WTC11 (cell line): ENCODE measurements around the gene NOG. TPM values are rescaled to one million over a fixed set of nuclear protein-coding genes. Genes with fewer than 3 reads are reported as not detected.

Experiments
- ATAC-seq: fragments of 200-7000 bp; cut with Tn5 transposase; 2 replicates; pipeline ENCODE4 v1.10.0; 2021; ENCODE audit warnings: mild to moderate bottlenecking, moderate library complexity
- CTCF ChIA-PET: fragments of 300-600 bp; sonication (Branson Sonifier 250); formaldehyde crosslinking; loops from one replicate; lab custom pipeline; 2021; ENCODE audit warnings: antibody characterized with exemption; lab: Charles Lee
- POLR2A ChIA-PET: fragments of 350-600 bp; sonication (Branson Sonifier 250); formaldehyde crosslinking; loops from one replicate; lab custom pipeline; 2021; ENCODE audit warnings: antibody characterized with exemption; lab: Charles Lee
- DNase-seq: peaks from one replicate; pipeline ENCODE4 v3.0.0; 2021; ENCODE audit warnings: low spot score
- H3K27ac Mint-ChIP-seq: 2 replicates; pipeline ENCODE4 v1.8.0; 2021; ENCODE audit warnings: mixed read lengths
- H3K27me3 Mint-ChIP-seq: 2 replicates; pipeline ENCODE4 v1.8.0; 2021; ENCODE audit warnings: low read depth, mild to moderate bottlenecking, moderate library complexity, mixed read lengths
- H3K36me3 Mint-ChIP-seq: 2 replicates; pipeline ENCODE4 v1.8.0; 2021; ENCODE audit warnings: mixed read lengths
- H3K4me1 Mint-ChIP-seq: 2 replicates; pipeline ENCODE4 v1.8.0; 2022; ENCODE audit warnings: mixed read lengths
- H3K4me3 Mint-ChIP-seq: 2 replicates; pipeline ENCODE4 v1.8.0; 2021; ENCODE audit warnings: mild to moderate bottlenecking, moderate library complexity, mixed read lengths
- H3K9me3 Mint-ChIP-seq: 2 replicates; pipeline ENCODE4 v1.8.0; 2021; ENCODE audit warnings: mixed read lengths
- OVOL2 ChIP-seq: fragments of 250-450 bp; sonication (Bioruptor Pico); IDR thresholded peaks from 2 replicates; pipeline ENCODE4 v1.9.0; 2021; ENCODE audit warnings: mild to moderate bottlenecking, borderline replicate concordance
- TEAD4 ChIP-seq: sonication (generic); formaldehyde crosslinking; IDR thresholded peaks from 2 replicates; pipeline ENCODE4 v1.8.0; 2022; ENCODE audit warnings: mild to moderate bottlenecking, missing genetic modification reagents
- total RNA-seq: library from RNA; stranded (reverse); gene quantifications from 3 replicates; pipeline ENCODE4 v1.2.3, GENCODE V29; 2021
- TF ChIP-seq, protein P1 (sequence below): sonication (generic); formaldehyde crosslinking; IDR thresholded peaks from 2 replicates; pipeline ENCODE4 v1.8.1; 2023; ENCODE audit warnings: mild to moderate bottlenecking, missing genetic modification reagents, moderate library complexity
- TF ChIP-seq, protein P2 (sequence below): sonication (generic); formaldehyde crosslinking; IDR thresholded peaks from 2 replicates; pipeline ENCODE4 v1.8.0; 2023; ENCODE audit warnings: missing genetic modification reagents
- TF ChIP-seq, protein P3 (sequence below): sonication (generic); formaldehyde crosslinking; IDR thresholded peaks from 2 replicates; pipeline ENCODE4 v1.8.0; 2022; ENCODE audit warnings: missing genetic modification reagents
- TF ChIP-seq, protein P4 (sequence below): fragments of 250-450 bp; sonication (Bioruptor Pico); IDR thresholded peaks from 2 replicates; pipeline ENCODE4 v1.9.0; 2021; ENCODE audit warnings: moderate library complexity, mild to moderate bottlenecking, inconsistent platforms, borderline replicate concordance
- TF ChIP-seq, protein P5 (sequence below): sonication (generic); formaldehyde crosslinking; IDR thresholded peaks from 2 replicates; pipeline ENCODE4 v1.8.1; 2022; ENCODE audit warnings: low read depth, mild to moderate bottlenecking, moderate library complexity, missing genetic modification reagents, borderline replicate concordance
- TF ChIP-seq, protein P6 (sequence below): sonication (generic); formaldehyde crosslinking; IDR thresholded peaks from 2 replicates; pipeline ENCODE4 v1.8.1; 2022; ENCODE audit warnings: low read depth, missing genetic modification reagents, borderline replicate concordance
- TF ChIP-seq, protein P7 (sequence below): fragments of 250-450 bp; sonication (Bioruptor Pico); IDR thresholded peaks from 2 replicates; pipeline ENCODE4 v1.8.0; 2021; ENCODE audit warnings: mild to moderate bottlenecking
- TF ChIP-seq, protein P8 (sequence below): fragments of 200-600 bp; IDR thresholded peaks from 2 replicates; pipeline ENCODE4 v1.8.0; 2022; ENCODE audit warnings: antibody characterized with exemption

Gene NOG
- total RNA-seq, 1 experiment from 2014 or later: 1.2 TPM

DNA sequence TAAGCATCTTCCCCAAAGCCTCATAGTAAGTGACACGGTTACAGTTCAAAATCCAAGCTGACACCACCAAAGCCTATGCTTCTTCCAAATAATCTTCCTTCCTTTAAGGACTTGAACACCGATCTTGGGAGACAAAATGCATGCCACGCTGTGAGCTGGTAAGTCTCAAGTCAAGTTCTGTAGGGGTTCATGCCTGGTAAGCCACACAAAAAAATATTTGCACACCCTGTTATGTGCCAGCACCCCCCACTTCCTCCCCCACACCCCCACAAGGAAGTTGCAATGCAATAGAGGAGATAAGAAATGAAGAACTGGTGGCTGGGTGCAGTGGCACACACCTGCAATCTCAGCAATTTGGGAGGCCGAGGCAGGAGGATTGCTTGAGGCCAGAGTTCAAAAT, 5.6 kb downstream of the NOG start:
- Mint-ChIP-seq H3K27ac (no peak overlapping the region), H3K4me1 (peaks cover 21% of the 10 kb centered on the region), H3K9me3 (no peaks in the 10 kb centered on the region), H3K4me3 (peak overlapping the region; percentile 4; the same call in 1 of the 2 replicates), H3K27me3 (peaks cover 45% of the 10 kb centered on the region), H3K36me3 (no peaks in the 10 kb centered on the region)
- ATAC-seq (no peak), DNase-seq (no peak)
- ChIA-PET POLR2A (no interaction called here), CTCF (interaction anchor here (0.7 to 4.4 kb wide), 9 partner anchors 25 to 221 kb away, joined by 3 to 15 read pairs (median 4); no protein-coding TSS in a partner anchor)
- no peak for TF ChIP-seq OVOL2
- no peak for TF ChIP-seq TEAD4 (CRISPR knock-in tag)
- TF ChIP-seq, protein P1, sequence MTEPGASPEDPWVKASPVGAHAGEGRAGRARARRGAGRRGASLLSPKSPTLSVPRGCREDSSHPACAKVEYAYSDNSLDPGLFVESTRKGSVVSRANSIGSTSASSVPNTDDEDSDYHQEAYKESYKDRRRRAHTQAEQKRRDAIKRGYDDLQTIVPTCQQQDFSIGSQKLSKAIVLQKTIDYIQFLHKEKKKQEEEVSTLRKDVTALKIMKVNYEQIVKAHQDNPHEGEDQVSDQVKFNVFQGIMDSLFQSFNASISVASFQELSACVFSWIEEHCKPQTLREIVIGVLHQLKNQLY: no peak
- TF ChIP-seq, protein P2, sequence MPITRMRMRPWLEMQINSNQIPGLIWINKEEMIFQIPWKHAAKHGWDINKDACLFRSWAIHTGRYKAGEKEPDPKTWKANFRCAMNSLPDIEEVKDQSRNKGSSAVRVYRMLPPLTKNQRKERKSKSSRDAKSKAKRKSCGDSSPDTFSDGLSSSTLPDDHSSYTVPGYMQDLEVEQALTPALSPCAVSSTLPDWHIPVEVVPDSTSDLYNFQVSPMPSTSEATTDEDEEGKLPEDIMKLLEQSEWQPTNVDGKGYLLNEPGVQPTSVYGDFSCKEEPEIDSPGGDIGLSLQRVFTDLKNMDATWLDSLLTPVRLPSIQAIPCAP (CRISPR knock-in tag): no peak
- TF ChIP-seq, protein P3, sequence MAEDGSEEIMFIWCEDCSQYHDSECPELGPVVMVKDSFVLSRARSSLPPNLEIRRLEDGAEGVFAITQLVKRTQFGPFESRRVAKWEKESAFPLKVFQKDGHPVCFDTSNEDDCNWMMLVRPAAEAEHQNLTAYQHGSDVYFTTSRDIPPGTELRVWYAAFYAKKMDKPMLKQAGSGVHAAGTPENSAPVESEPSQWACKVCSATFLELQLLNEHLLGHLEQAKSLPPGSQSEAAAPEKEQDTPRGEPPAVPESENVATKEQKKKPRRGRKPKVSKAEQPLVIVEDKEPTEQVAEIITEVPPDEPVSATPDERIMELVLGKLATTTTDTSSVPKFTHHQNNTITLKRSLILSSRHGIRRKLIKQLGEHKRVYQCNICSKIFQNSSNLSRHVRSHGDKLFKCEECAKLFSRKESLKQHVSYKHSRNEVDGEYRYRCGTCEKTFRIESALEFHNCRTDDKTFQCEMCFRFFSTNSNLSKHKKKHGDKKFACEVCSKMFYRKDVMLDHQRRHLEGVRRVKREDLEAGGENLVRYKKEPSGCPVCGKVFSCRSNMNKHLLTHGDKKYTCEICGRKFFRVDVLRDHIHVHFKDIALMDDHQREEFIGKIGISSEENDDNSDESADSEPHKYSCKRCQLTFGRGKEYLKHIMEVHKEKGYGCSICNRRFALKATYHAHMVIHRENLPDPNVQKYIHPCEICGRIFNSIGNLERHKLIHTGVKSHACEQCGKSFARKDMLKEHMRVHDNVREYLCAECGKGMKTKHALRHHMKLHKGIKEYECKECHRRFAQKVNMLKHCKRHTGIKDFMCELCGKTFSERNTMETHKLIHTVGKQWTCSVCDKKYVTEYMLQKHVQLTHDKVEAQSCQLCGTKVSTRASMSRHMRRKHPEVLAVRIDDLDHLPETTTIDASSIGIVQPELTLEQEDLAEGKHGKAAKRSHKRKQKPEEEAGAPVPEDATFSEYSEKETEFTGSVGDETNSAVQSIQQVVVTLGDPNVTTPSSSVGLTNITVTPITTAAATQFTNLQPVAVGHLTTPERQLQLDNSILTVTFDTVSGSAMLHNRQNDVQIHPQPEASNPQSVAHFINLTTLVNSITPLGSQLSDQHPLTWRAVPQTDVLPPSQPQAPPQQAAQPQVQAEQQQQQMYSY: no peak
- TF ChIP-seq, protein P4, sequence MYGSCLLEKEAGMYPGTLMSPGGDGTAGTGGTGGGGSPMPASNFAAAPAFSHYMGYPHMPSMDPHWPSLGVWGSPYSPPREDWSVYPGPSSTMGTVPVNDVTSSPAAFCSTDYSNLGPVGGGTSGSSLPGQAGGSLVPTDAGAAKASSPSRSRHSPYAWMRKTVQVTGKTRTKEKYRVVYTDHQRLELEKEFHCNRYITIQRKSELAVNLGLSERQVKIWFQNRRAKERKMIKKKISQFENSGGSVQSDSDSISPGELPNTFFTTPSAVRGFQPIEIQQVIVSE (CRISPR knock-in tag): no peak

DNA sequence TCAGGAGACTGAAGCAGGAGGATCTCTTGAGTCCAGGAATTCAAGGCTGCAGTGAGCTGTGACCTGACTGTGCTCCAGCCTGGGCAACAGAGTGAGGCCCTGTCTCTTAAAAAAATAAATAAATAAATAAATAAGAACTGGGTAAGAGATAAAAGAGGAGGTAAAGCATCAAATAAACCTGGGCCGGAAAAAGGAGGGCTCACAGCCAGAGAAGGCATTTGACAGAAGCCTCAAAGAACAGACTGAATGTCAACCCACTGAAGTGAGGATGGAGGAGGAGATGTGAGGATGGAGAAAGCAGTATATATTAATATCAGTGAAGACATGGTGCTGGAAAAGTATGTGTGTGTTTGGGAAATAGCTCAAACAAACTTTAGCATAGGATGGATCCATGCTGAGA, 6.1 kb downstream of the NOG start:
- no peak for DNase-seq

More for the DNA sequence above, 6.1 kb downstream of the NOG start:
- no peak for ATAC-seq
- POLR2A ChIA-PET: no interaction called here
- CTCF ChIA-PET: interaction anchor here (0.7 to 4.4 kb wide), 7 partner anchors 24 to 220 kb away, joined by 3 to 15 read pairs (median 4); no protein-coding TSS in a partner anchor
- H3K4me1 Mint-ChIP-seq: peaks cover 21% of the 10 kb centered on the region
- no peaks in the 10 kb centered on the region for H3K36me3 Mint-ChIP-seq
- TF ChIP-seq, protein P1: no peak
- TF ChIP-seq, protein P5, sequence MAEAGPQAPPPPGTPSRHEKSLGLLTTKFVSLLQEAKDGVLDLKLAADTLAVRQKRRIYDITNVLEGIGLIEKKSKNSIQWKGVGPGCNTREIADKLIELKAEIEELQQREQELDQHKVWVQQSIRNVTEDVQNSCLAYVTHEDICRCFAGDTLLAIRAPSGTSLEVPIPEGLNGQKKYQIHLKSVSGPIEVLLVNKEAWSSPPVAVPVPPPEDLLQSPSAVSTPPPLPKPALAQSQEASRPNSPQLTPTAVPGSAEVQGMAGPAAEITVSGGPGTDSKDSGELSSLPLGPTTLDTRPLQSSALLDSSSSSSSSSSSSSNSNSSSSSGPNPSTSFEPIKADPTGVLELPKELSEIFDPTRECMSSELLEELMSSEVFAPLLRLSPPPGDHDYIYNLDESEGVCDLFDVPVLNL (CRISPR knock-in tag): no peak
- TF ChIP-seq, protein P6, sequence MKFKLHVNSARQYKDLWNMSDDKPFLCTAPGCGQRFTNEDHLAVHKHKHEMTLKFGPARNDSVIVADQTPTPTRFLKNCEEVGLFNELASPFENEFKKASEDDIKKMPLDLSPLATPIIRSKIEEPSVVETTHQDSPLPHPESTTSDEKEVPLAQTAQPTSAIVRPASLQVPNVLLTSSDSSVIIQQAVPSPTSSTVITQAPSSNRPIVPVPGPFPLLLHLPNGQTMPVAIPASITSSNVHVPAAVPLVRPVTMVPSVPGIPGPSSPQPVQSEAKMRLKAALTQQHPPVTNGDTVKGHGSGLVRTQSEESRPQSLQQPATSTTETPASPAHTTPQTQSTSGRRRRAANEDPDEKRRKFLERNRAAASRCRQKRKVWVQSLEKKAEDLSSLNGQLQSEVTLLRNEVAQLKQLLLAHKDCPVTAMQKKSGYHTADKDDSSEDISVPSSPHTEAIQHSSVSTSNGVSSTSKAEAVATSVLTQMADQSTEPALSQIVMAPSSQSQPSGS: no peak
- TF ChIP-seq, protein P7, sequence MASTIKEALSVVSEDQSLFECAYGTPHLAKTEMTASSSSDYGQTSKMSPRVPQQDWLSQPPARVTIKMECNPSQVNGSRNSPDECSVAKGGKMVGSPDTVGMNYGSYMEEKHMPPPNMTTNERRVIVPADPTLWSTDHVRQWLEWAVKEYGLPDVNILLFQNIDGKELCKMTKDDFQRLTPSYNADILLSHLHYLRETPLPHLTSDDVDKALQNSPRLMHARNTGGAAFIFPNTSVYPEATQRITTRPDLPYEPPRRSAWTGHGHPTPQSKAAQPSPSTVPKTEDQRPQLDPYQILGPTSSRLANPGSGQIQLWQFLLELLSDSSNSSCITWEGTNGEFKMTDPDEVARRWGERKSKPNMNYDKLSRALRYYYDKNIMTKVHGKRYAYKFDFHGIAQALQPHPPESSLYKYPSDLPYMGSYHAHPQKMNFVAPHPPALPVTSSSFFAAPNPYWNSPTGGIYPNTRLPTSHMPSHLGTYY (CRISPR knock-in tag): no peak
- TF ChIP-seq, protein P8, sequence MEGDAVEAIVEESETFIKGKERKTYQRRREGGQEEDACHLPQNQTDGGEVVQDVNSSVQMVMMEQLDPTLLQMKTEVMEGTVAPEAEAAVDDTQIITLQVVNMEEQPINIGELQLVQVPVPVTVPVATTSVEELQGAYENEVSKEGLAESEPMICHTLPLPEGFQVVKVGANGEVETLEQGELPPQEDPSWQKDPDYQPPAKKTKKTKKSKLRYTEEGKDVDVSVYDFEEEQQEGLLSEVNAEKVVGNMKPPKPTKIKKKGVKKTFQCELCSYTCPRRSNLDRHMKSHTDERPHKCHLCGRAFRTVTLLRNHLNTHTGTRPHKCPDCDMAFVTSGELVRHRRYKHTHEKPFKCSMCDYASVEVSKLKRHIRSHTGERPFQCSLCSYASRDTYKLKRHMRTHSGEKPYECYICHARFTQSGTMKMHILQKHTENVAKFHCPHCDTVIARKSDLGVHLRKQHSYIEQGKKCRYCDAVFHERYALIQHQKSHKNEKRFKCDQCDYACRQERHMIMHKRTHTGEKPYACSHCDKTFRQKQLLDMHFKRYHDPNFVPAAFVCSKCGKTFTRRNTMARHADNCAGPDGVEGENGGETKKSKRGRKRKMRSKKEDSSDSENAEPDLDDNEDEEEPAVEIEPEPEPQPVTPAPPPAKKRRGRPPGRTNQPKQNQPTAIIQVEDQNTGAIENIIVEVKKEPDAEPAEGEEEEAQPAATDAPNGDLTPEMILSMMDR: no peak
- peaks cover 43% of the 10 kb centered on the region for H3K27me3 Mint-ChIP-seq
- no peak overlapping the region for H3K4me3 Mint-ChIP-seq
- H3K27ac Mint-ChIP-seq: no peak overlapping the region
- no peaks in the 10 kb centered on the region for H3K9me3 Mint-ChIP-seq
